ENCODE results near the gene TSPAN2. TPM values are rescaled to one million over a fixed set of nuclear protein-coding genes. Genes with fewer than 3 reads are reported as not detected.

TSPAN2 gene
- total RNA-seq, 1 donor from 2014 or later, result 10.6 TPM

GRCh38 chr1:115136106-115136505 is 46.8 kb upstream of the TSPAN2 start:
- Histone ChIP-seq H3K4me3 (no peak overlapping the region), H3K4me1 (peaks cover 12% of the 10 kb centered on the region), H3K36me3 (no peaks in the 10 kb centered on the region), H3K27ac (no peak overlapping the region), H3K9me3 (no peaks in the 10 kb centered on the region), H3K27me3 (no peaks in the 10 kb centered on the region)
- peak; percentile 16 to 77 for DNase-seq (ENCODE audit: extremely low spot score in 2 of 2)
- intact Hi-C loops (cut with DNase I), result loop anchor here (5.0 kb wide), 1 partner anchor 331 kb away; no protein-coding TSS in a partner anchor
- TF ChIP-seq POLR2A (IDR thresholded peaks at IDR 0.05) (no peak), POLR2AphosphoS5 (IDR thresholded peaks at IDR 0.05; ENCODE audit: insufficient read depth in 1 of 2, low read depth in 1 of 2) (no peak)
- TF ChIP-seq, protein P1, sequence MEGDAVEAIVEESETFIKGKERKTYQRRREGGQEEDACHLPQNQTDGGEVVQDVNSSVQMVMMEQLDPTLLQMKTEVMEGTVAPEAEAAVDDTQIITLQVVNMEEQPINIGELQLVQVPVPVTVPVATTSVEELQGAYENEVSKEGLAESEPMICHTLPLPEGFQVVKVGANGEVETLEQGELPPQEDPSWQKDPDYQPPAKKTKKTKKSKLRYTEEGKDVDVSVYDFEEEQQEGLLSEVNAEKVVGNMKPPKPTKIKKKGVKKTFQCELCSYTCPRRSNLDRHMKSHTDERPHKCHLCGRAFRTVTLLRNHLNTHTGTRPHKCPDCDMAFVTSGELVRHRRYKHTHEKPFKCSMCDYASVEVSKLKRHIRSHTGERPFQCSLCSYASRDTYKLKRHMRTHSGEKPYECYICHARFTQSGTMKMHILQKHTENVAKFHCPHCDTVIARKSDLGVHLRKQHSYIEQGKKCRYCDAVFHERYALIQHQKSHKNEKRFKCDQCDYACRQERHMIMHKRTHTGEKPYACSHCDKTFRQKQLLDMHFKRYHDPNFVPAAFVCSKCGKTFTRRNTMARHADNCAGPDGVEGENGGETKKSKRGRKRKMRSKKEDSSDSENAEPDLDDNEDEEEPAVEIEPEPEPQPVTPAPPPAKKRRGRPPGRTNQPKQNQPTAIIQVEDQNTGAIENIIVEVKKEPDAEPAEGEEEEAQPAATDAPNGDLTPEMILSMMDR (IDR thresholded peaks at IDR 0.05), result no peak

GRCh38 chr1:115135681-115136080 is 46.4 kb upstream of the TSPAN2 start:
- Histone ChIP-seq H3K27ac (peak overlapping the region; percentile 40), H3K4me1 (peaks cover 12% of the 10 kb centered on the region), H3K27me3 (no peaks in the 10 kb centered on the region), H3K36me3 (no peaks in the 10 kb centered on the region), H3K4me3 (no peak overlapping the region), H3K9me3 (no peaks in the 10 kb centered on the region)
- intact Hi-C loops (cut with DNase I), result loop anchor here (5.0 kb wide), 1 partner anchor 332 kb away; no protein-coding TSS in a partner anchor
- no peak for TF ChIP-seq POLR2AphosphoS5 (IDR thresholded peaks at IDR 0.05; ENCODE audit: insufficient read depth in 1 of 2, low read depth in 1 of 2)
- TF ChIP-seq, protein P1 (IDR thresholded peaks at IDR 0.05), result no peak
- TF ChIP-seq POLR2A (IDR thresholded peaks at IDR 0.05), result no peak
- no peak for DNase-seq (ENCODE audit: extremely low spot score in 2 of 2)

DNA sequence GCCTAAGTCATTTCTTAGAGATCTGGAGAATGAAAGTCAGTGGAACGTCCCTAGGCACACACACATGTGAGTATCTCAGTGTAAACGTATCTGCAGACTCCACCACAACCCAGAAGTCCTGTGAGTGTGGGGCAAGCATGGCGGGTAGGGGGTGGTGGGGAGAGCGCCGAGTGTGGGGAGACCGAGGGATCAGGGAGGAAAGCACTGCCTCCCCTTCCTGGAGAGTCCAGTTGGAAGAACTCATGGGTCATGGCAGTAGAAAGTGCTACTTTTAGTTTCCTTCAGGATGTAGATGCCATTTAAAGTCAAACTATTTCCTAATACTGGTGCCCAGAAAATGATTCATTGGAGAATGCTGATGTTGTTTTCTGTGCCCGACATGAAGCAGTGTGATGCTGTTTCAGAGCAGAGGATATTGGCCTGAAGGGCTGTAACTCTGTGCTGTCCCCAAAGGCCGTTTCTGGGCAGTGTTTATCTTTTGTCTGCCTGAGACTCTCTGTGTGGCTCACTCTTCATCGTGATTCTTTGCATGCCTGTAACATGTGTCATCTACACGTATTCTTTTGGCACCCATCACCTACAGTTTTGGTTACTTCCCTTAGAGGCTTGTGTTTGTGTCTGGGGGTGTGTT is 45.7 kb upstream of the TSPAN2 start:
- H3K27me3 ChIP-seq, result no peaks in the 10 kb centered on the region
- no peaks in the 10 kb centered on the region for H3K9me3 ChIP-seq
- intact Hi-C loops (cut with DNase I), result loop anchor here (5.0 kb wide), 2 partner anchors 332 to 912 kb away; no protein-coding TSS in a partner anchor
- peak in 1 of 2 donors; percentile 12 for TF ChIP-seq POLR2AphosphoS5 (IDR thresholded peaks at IDR 0.05; ENCODE audit: insufficient read depth in 1 of 2, low read depth in 1 of 2)
- TF ChIP-seq, protein P1 (IDR thresholded peaks at IDR 0.05), result no peak
- H3K36me3 ChIP-seq, result no peaks in the 10 kb centered on the region
- H3K4me1 ChIP-seq, result peaks cover 12% of the 10 kb centered on the region
- peak overlapping the region; percentile 40 for H3K27ac ChIP-seq
- DNase-seq (ENCODE audit: extremely low spot score in 2 of 2), result no peak
- no peak overlapping the region for H3K4me3 ChIP-seq

DNA sequence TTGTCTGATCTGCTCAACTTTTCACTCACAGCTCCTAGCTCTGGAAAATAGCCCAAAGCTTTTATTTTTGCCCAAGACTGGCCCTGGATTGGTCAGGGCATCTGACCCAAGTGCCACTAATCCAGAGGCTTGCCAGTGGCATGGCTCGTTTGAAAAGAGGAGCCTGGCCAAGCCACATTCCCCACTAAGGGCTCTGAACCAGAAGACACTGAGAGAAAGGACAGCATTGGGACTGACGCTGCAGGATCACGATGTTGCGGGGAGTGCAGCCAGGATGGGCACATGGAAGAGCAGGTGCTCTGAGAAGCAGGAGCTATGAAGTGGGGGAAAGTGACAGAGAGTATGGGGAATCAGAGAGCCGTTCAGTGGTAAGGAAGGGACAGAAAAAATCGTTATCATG is 44.9 kb upstream of the TSPAN2 start:
- H3K36me3 ChIP-seq, result no peaks in the 10 kb centered on the region
- H3K27me3 ChIP-seq, result no peaks in the 10 kb centered on the region
- peak overlapping the region; percentile 40 for H3K27ac ChIP-seq
- H3K4me3 ChIP-seq, result no peak overlapping the region
- TF ChIP-seq POLR2A (IDR thresholded peaks at IDR 0.05), result no peak
- TF ChIP-seq, protein P1 (IDR thresholded peaks at IDR 0.05), result no peak
- no peak for TF ChIP-seq POLR2AphosphoS5 (IDR thresholded peaks at IDR 0.05; ENCODE audit: insufficient read depth in 1 of 2, low read depth in 1 of 2)
- intact Hi-C loops (cut with DNase I), result loop anchor here (5.0 kb wide), 1 partner anchor 913 kb away; no protein-coding TSS in a partner anchor
- H3K4me1 ChIP-seq, result peaks cover 12% of the 10 kb centered on the region
- H3K9me3 ChIP-seq, result no peaks in the 10 kb centered on the region
- DNase-seq (ENCODE audit: extremely low spot score in 2 of 2), result no peak

DNA sequence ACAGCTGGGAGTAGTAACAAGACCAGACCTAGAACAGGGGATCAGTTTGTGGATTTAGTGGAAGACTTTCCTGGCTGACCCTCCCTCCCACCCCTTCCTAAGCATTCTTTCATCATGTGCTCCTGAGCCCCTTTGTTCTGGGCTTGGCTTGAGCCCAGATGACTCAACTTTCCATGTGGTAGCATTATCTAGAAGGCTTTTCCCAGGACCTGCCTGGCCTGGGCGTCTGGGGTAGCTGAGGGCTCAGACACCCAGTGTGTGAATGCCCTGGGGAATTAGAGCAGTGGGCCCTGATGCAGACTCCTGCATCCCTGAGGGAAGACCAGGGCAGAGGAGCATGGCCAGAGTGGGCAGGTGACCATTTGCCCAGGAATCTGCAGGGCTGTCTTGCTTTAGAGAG is 44.1 kb upstream of the TSPAN2 start:
- Histone ChIP-seq H3K4me1 (peaks cover 12% of the 10 kb centered on the region), H3K9me3 (no peaks in the 10 kb centered on the region), H3K27me3 (no peaks in the 10 kb centered on the region), H3K4me3 (no peak overlapping the region), H3K36me3 (no peaks in the 10 kb centered on the region), H3K27ac (no peak overlapping the region)
- DNase-seq (ENCODE audit: extremely low spot score in 2 of 2), result no peak
- no peak for TF ChIP-seq POLR2AphosphoS5 (IDR thresholded peaks at IDR 0.05; ENCODE audit: insufficient read depth in 1 of 2, low read depth in 1 of 2)
- no peak for TF ChIP-seq POLR2A (IDR thresholded peaks at IDR 0.05)
- TF ChIP-seq, protein P1 (IDR thresholded peaks at IDR 0.05), result no peak
- intact Hi-C loops (cut with DNase I), result loop anchor here (5.0 kb wide), 1 partner anchor 914 kb away; no protein-coding TSS in a partner anchor
